Spleen (tissue), 11 donors: ENCODE data around the gene SLC1A6. TPM values are rescaled to one million over a fixed set of nuclear protein-coding genes. Genes with fewer than 3 reads are reported as not detected.
"Not testable (repeated sequence)": the region's sequence is repeated elsewhere in the genome, so short reads cannot be mapped to it uniquely, and the experiment has no call there.

ENCODE experiments used
- DNase-seq: peaks from one replicate; pipeline ENCODE4 v3.0.0-alpha.2; 2020
- H3K27ac ChIP-seq, 8 donors: fragments of 200-600 bp; sonication (generic) in 7 of 8; 1 replicate in 4 of 8; 2 replicates in 4 of 8; pipeline versions ENCODE4 v1.5.0 to v1.8.0; 2016 to 2021; ENCODE audit warnings: inconsistent platforms in 4 of 8, mild to moderate bottlenecking in 4 of 8, moderate library complexity in 1 of 8
- H3K27me3 ChIP-seq, 7 donors: fragments of 200-600 bp; sonication (generic) in 6 of 7; replicated peaks in 1 of 7; 1 replicate in 4 of 7; 2 replicates in 3 of 7; pipeline versions ENCODE4 v1.5.0 to v1.8.0; 2016 to 2021; ENCODE audit warnings: inconsistent platforms in 3 of 7, mild to moderate bottlenecking in 1 of 7
- H3K36me3 ChIP-seq, 6 donors: fragments of 200-600 bp; sonication (generic) in 5 of 6; 1 replicate in 4 of 6; 2 replicates in 2 of 6; pipeline versions ENCODE4 v1.5.0 to v1.8.0; 2016 to 2021; ENCODE audit warnings: inconsistent platforms in 2 of 6
- H3K4me1 ChIP-seq, 6 donors: fragments of 200-600 bp; sonication (generic) in 5 of 6; 1 replicate in 3 of 6; 2 replicates in 3 of 6; pipeline versions ENCODE4 v1.5.0 to v1.8.0; 2016 to 2021; ENCODE audit warnings: inconsistent platforms in 3 of 6
- H3K4me3 ChIP-seq, 8 donors: fragments of 200-600 bp; sonication (generic) in 7 of 8; 1 replicate in 4 of 8; 2 replicates in 4 of 8; pipeline versions ENCODE4 v1.5.0 to v1.8.0; 2016 to 2021; ENCODE audit warnings: inconsistent platforms in 4 of 8, mild to moderate bottlenecking in 4 of 8, moderate library complexity in 2 of 8
- H3K9me3 ChIP-seq, 8 donors: fragments of 200-600 bp; sonication (generic) in 7 of 8; 1 replicate in 4 of 8; 2 replicates in 4 of 8; pipeline versions ENCODE4 v1.5.0 to v1.8.0; 2016 to 2021; ENCODE audit warnings: inconsistent platforms in 4 of 8
- CTCF ChIP-seq, 11 experiments: fragments of 200-600 bp in 7 of 11; fragments of 450-650 bp in 4 of 11; sonication (generic) in 4 of 11; IDR thresholded peaks in 8 of 11; conservative IDR thresholded peaks in 3 of 11; 1 replicate in 7 of 11; 2 replicates in 4 of 11; pipeline versions ENCODE4 v1.4.0 to v1.8.0; 2016 to 2021; ENCODE audit warnings: antibody characterized with exemption in 11 of 11, inconsistent platforms in 4 of 11, mild to moderate bottlenecking in 1 of 11
- POLR2A ChIP-seq, 3 donors: fragments of 450-650 bp; IDR thresholded peaks; one replicate each; pipeline ENCODE4 v1.5.1; 2017; ENCODE audit warnings: antibody characterized with exemption in 3 of 3, mild to moderate bottlenecking in 1 of 3
- POLR2AphosphoS5 ChIP-seq, 3 donors: sonication (generic); formaldehyde crosslinking; IDR thresholded peaks; one replicate each; pipeline ENCODE4 v1.5.1; 2017; ENCODE audit warnings: antibody characterized with exemption in 3 of 3
- WGBS, 5 donors: extraction: QIAGEN DNeasy Blood & Tissue Kit in 3 of 5; methylation state at CpG; one replicate each; pipeline versions ENCODE4 v1.1.5 to v1.1.7; 2013 to 2018; 5-methylcytosine and 5-hydroxymethylcytosine counted together
- intact Hi-C: fragments of 100-400 bp; cut with DNase I; formaldehyde crosslinking; loops from one replicate; pipeline ENCODE4 v1.15.0; 2023; ENCODE audit warnings: low total_unique reads
- polyA plus RNA-seq, 3 donors: library from polyadenylated mRNA; stranded (reverse); fragments of 200-250 nt; gene quantifications; one replicate each; pipeline ENCODE4 v1.2.1, GENCODE V29; 2013
- total RNA-seq, 7 donors: library from RNA; depleted of rRNA in 3 of 7; stranded (reverse); fragments of >200 nt in 3 of 7; fragmentation: NEBNext Ultra II Directional in 4 of 7; extraction: Animal tissue kit (Norgen Biotek cat#: 25700) in 4 of 7; gene quantifications; one replicate each; pipeline versions ENCODE4 v1.1.0 to v1.2.1, GENCODE V29; 2016 to 2021
- donor health status: healthy with polysubstance abuse.
- donor health status: DM: no; HTN: no; CAD: no; lungs with moderate emphysema.
- donor health status: DM: no; HTN: no; CAD: no.
- donor health status: Bipolar disorder and iron deficiency.
- donor health status: healthy.
- donor health status: DM: no; HTN: no; CAD: no.
- donor health status: DM: yes; HTN: yes; CAD: no.

SLC1A6 gene
- total and polyA plus RNA-seq, 10 donors: not detected

GRCh38 chr19:14952767-14953166 is 26.9 kb downstream of the SLC1A6 start:
- Histone ChIP-seq H3K4me3 (no peak overlapping the region), H3K27me3 (peaks cover 0 to 35% (median 0%) of the 10 kb centered on the region in 7 donors), H3K27ac (no peak overlapping the region), H3K36me3 (no peaks in the 10 kb centered on the region), H3K4me1 (no peaks in the 10 kb centered on the region), H3K9me3 (peaks cover 0 to 22% (median 8%) of the 10 kb centered on the region in 8 donors)
- TF ChIP-seq CTCF (IDR thresholded peaks at IDR 0.05 in 8 of 11, conservative IDR thresholded peaks at IDR 0.05 in 3 of 11) (no peak), POLR2A (IDR thresholded peaks at IDR 0.05) (no peak), POLR2AphosphoS5 (IDR thresholded peaks at IDR 0.05) (no peak)
- DNase-seq: no peak
- intact Hi-C loops: no loop called here
- WGBS, 5 donors: 72 to 92% (median 86%) methylated on average over 11 of the region's 11 CpGs

- intact Hi-C loops: no loop called here
- Histone ChIP-seq H3K4me1 (no peaks in the 10 kb centered on the region), H3K27ac (no peak overlapping the region), H3K27me3 (peaks cover 0 to 26% (median 0%) of the 10 kb centered on the region in 7 donors), H3K9me3 (peaks cover 0 to 4% (median 0%) of the 10 kb centered on the region in 8 donors), H3K4me3 (no peak overlapping the region), H3K36me3 (no peaks in the 10 kb centered on the region)
- WGBS, 5 donors: 89 to 100% (median 95%) methylated on average over 1 of the region's 1 CpG
- no peak for DNase-seq
- TF ChIP-seq CTCF (IDR thresholded peaks at IDR 0.05 in 8 of 11, conservative IDR thresholded peaks at IDR 0.05 in 3 of 11): no peak
- no peak for TF ChIP-seq POLR2AphosphoS5 (IDR thresholded peaks at IDR 0.05)
- TF ChIP-seq POLR2A (IDR thresholded peaks at IDR 0.05): no peak
These were observed 29.2 kb downstream of the SLC1A6 start for GRCh38 chr19:14950421-14950820.

GRCh38 chr19:14949876-14950275 is 29.8 kb downstream of the SLC1A6 start:
- no peak for DNase-seq
- Histone ChIP-seq H3K27ac (no peak overlapping the region), H3K4me3 (no peak overlapping the region), H3K4me1 (no peaks in the 10 kb centered on the region), H3K9me3 (peaks cover 0 to 4% (median 0%) of the 10 kb centered on the region in 8 donors), H3K36me3 (no peaks in the 10 kb centered on the region), H3K27me3 (peaks cover 0 to 25% (median 0%) of the 10 kb centered on the region in 7 donors)
- intact Hi-C loops: no loop called here
- 65 to 84% (median 70%) methylated on average over 8 of the region's 8 CpGs for WGBS, 5 donors
- no peak for TF ChIP-seq POLR2A (IDR thresholded peaks at IDR 0.05)
- TF ChIP-seq CTCF (IDR thresholded peaks at IDR 0.05 in 8 of 11, conservative IDR thresholded peaks at IDR 0.05 in 3 of 11): no peak
- TF ChIP-seq POLR2AphosphoS5 (IDR thresholded peaks at IDR 0.05): no peak

GRCh38 chr19:14949413-14949812 is 30.3 kb downstream of the SLC1A6 start:
- intact Hi-C loops, H3K9me3 ChIP-seq, DNase-seq, H3K36me3 ChIP-seq, H3K4me1 ChIP-seq, H3K27ac ChIP-seq, H3K4me3 ChIP-seq: not testable (repeated sequence)
- H3K27me3 ChIP-seq: peaks cover 0 to 20% (median 0%) of the 10 kb centered on the region in 7 donors
- 85 to 93% (median 89%) methylated on average over 10 of the region's 10 CpGs for WGBS, 5 donors

GRCh38 chr19:14944456-14944855 is 35.2 kb downstream of the SLC1A6 start:
- H3K27me3 ChIP-seq: peaks cover 0 to 1% (median 0%) of the 10 kb centered on the region in 7 donors
- H3K4me1 ChIP-seq: peaks cover 0 to 19% (median 0%) of the 10 kb centered on the region in 6 donors
- H3K9me3 ChIP-seq: no peaks in the 10 kb centered on the region
- no peak for DNase-seq
- WGBS, 5 donors: 82 to 97% (median 91%) methylated on average over 1 of the region's 1 CpG
- TF ChIP-seq POLR2AphosphoS5 (IDR thresholded peaks at IDR 0.05): no peak
- H3K36me3 ChIP-seq: no peaks in the 10 kb centered on the region
- no peak overlapping the region for H3K4me3 ChIP-seq
- H3K27ac ChIP-seq: no peak overlapping the region
- intact Hi-C loops: no loop called here
